Brain microvascular endothelial cell (primary cell): ENCODE data around the gene ZBTB21.
A peak's percentile ranks its signal among the peaks of the same experiment; 100 is the strongest.

Source experiments
- DNase-seq: peaks from one replicate; pipeline ENCODE4 v3.0.0-alpha.2; 2020
- H3K27ac ChIP-seq: fragments of 250-450 bp; sonication (Bioruptor Pico); 2 replicates; pipeline ENCODE4 v1.5.1; 2020; ENCODE audit warnings: mild to moderate bottlenecking, moderate library complexity
- H3K27me3 ChIP-seq: fragments of 250-450 bp; sonication (Bioruptor Pico); replicated peaks from 2 replicates; pipeline ENCODE4 v1.5.1; 2020; ENCODE audit warnings: mild to moderate bottlenecking
- H3K36me3 ChIP-seq: fragments of 250-450 bp; sonication (Bioruptor Pico); replicated peaks from 2 replicates; pipeline ENCODE4 v1.5.1; 2020; ENCODE audit warnings: mild to moderate bottlenecking
- H3K4me3 ChIP-seq: 2 replicates; pipeline ENCODE4 v1.5.1; 2011; ENCODE audit warnings: low read depth, mild to moderate bottlenecking, control low read depth, low read length, moderate library complexity
- CTCF ChIP-seq: IDR thresholded peaks from 2 replicates; pipeline ENCODE4 v1.5.1; 2011; ENCODE audit warnings: low read depth, mild to moderate bottlenecking, moderate library complexity, low read length, control low read depth, inconsistent platforms; ENCODE audit errors: missing control alignments
- in situ Hi-C: cut with HindIII; loops from 2 replicates; pipeline ENCODE4 v1.10.0; 2017; ENCODE audit warnings: low sequenced_read_pairs, low pct_ligation_motif_present

Gene ZBTB21

GRCh38 chr21:42048870-42049577, 38.9 kb upstream of the ZBTB21 start:
- Histone ChIP-seq H3K36me3 (no peaks in the 10 kb centered on the region), H3K4me3 (no peak overlapping the region), H3K27ac (no peak overlapping the region), H3K27me3 (no peaks in the 10 kb centered on the region)
- TF ChIP-seq CTCF, result no peak
- in situ Hi-C loops, result no loop called here
- DNase-seq, result no peak

GRCh38 chr21:42047821-42048613, 37.9 kb upstream of the ZBTB21 start:
- TF ChIP-seq CTCF, result peak; percentile 37
- in situ Hi-C loops, result no loop called here

GRCh38 chr21:42044871-42045495, 34.8 kb upstream of the ZBTB21 start:
- H3K36me3 ChIP-seq, result no peaks in the 10 kb centered on the region
- no peak for TF ChIP-seq CTCF
- no peak overlapping the region for H3K27ac ChIP-seq
- no peak for DNase-seq
- in situ Hi-C loops, result no loop called here
- H3K4me3 ChIP-seq, result no peak overlapping the region
- H3K27me3 ChIP-seq, result no peaks in the 10 kb centered on the region

More at GRCh38 chr21:42047821-42048613, 37.9 kb upstream of the ZBTB21 start:
- H3K27ac ChIP-seq, result peak overlapping the region; percentile 84
- H3K36me3 ChIP-seq, result no peaks in the 10 kb centered on the region
- no peaks in the 10 kb centered on the region for H3K27me3 ChIP-seq
- H3K4me3 ChIP-seq, result no peak overlapping the region
- DNase-seq, result peak; percentile 94

GRCh38 chr21:42043961-42044360, 33.8 kb upstream of the ZBTB21 start:
- no peak for DNase-seq
- Histone ChIP-seq H3K27me3 (no peaks in the 10 kb centered on the region), H3K27ac (no peak overlapping the region), H3K36me3 (no peaks in the 10 kb centered on the region), H3K4me3 (no peak overlapping the region)
- in situ Hi-C loops, result no loop called here
- TF ChIP-seq CTCF, result no peak

GRCh38 chr21:42043201-42043895, 33.2 kb upstream of the ZBTB21 start:
- in situ Hi-C loops, result no loop called here
- TF ChIP-seq CTCF, result no peak
- H3K36me3 ChIP-seq, result no peaks in the 10 kb centered on the region
- no peak overlapping the region for H3K27ac ChIP-seq
- no peak for DNase-seq
- H3K4me3 ChIP-seq, result no peak overlapping the region
- H3K27me3 ChIP-seq, result no peaks in the 10 kb centered on the region
